Prostate gland (tissue), 2 donors: Measurements from ENCODE around the gene CLRN1.

Experiments used
- POLR2A ChIP-seq: fragments of 450-650 bp; IDR thresholded peaks from one replicate; pipeline ENCODE4 v1.6.1; 2016; ENCODE audit warnings: antibody characterized with exemption, mild to moderate bottlenecking
- POLR2AphosphoS5 ChIP-seq: sonication (generic); formaldehyde crosslinking; IDR thresholded peaks from one replicate; pipeline ENCODE4 v1.6.1; 2017; ENCODE audit warnings: antibody characterized with exemption
- TF ChIP-seq, protein P1 (sequence below), 4 experiments: fragments of 200-600 bp in 2 of 4; fragments of 450-650 bp in 2 of 4; sonication (generic) in 2 of 4; IDR thresholded peaks; 1 replicate in 3 of 4; 2 replicates in 1 of 4; pipeline ENCODE4 v1.5.1; 2016 to 2019; ENCODE audit warnings: antibody characterized with exemption in 4 of 4, mild to moderate bottlenecking in 2 of 4, moderate library complexity in 2 of 4

DNA sequence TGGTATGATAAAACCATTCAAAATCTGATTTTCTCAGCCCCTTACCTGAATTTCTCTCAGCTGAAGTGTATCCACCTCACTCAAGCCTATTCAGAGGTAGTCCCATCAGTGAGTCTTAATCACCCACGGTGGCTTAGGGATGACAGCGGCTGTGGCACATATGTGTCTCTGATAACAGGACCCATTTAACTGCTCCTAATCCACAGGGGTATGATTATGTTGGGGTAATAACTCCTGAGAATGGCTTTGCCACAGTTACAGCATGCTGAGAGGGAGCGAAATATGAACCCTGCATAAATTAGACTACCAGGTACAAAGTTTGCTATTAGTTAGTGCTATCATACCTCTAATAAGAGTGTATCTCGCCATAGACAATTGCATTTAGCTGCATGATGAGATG lies 10.6 kb downstream of the CLRN1 start:
- TF ChIP-seq, protein P1, sequence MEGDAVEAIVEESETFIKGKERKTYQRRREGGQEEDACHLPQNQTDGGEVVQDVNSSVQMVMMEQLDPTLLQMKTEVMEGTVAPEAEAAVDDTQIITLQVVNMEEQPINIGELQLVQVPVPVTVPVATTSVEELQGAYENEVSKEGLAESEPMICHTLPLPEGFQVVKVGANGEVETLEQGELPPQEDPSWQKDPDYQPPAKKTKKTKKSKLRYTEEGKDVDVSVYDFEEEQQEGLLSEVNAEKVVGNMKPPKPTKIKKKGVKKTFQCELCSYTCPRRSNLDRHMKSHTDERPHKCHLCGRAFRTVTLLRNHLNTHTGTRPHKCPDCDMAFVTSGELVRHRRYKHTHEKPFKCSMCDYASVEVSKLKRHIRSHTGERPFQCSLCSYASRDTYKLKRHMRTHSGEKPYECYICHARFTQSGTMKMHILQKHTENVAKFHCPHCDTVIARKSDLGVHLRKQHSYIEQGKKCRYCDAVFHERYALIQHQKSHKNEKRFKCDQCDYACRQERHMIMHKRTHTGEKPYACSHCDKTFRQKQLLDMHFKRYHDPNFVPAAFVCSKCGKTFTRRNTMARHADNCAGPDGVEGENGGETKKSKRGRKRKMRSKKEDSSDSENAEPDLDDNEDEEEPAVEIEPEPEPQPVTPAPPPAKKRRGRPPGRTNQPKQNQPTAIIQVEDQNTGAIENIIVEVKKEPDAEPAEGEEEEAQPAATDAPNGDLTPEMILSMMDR (IDR thresholded peaks at IDR 0.05): no peak
- TF ChIP-seq POLR2AphosphoS5 (no peak), POLR2A (no peak)
